ENCODE results near the gene SLC16A12. TPM values are rescaled to one million over a fixed set of nuclear protein-coding genes. Genes with fewer than 3 reads are reported as not detected.
"Not testable (repeated sequence)": the region's sequence is repeated elsewhere in the genome, so short reads cannot be mapped to it uniquely, and the experiment has no call there.

The SLC16A12 gene
- total and polyA plus RNA-seq, 2 of the 4 experiments (the other 2 are of a cell fraction) = 1.4 to 1.6 TPM

- H3K27ac ChIP-seq (ENCODE audit: insufficient read depth, low read length) = no peak overlapping the region
- ATAC-seq (ENCODE audit: low read depth) (no peak), DNase-seq (no peak)
- no CpG with 5 or more reads among the region's 2 CpGs for WGBS, 2 experiments (ENCODE audit: extremely low coverage in 2 of 2, insufficient read length in 1 of 2)
- ChIA-PET CTCF (interaction anchor here (1.4 kb wide), 1 partner anchor 7 kb away, joined by 5 read pairs; no protein-coding TSS in a partner anchor), POLR2A (ENCODE audit: unreplicated experiment) (no interaction called here)
- no peak overlapping the region for H4K91ac ChIP-seq (ENCODE audit: insufficient read depth, low read depth, low read length)
- TF ChIP-seq USF2 (IDR thresholded peaks at IDR 0.05; ENCODE audit: low read depth, low read length) (no peak), RAD21 (IDR thresholded peaks at IDR 0.05; ENCODE audit: low read length) (no peak), CEBPB (IDR thresholded peaks at IDR 0.05; ENCODE audit: low read depth, low read length) (no peak), MAFK (IDR thresholded peaks at IDR 0.05; ENCODE audit: low read depth, low read length) (no peak), SMC3 (IDR thresholded peaks at IDR 0.05; ENCODE audit: low read depth, low read length) (no peak), RCOR1 (IDR thresholded peaks at IDR 0.05; ENCODE audit: insufficient replicate concordance, low read length) (no peak), MAZ (IDR thresholded peaks at IDR 0.05; ENCODE audit: borderline replicate concordance, low read depth, low read length) (no peak), NFE2L2 (IDR thresholded peaks at IDR 0.05; ENCODE audit: low read depth, low read length) (no peak)
- no peak overlapping the region for H2BK15ac ChIP-seq (ENCODE audit: low read depth, low read length)
- no peaks in the 10 kb centered on the region for H3K79me1 ChIP-seq (ENCODE audit: low read depth in 1 of 2, low read length in 2 of 2)
- dilution Hi-C loops (cut with HindIII; ENCODE audit: low sequenced_read_pairs, unreplicated experiment) (no loop called here), in situ Hi-C loops (cut with MboI; ENCODE audit: low sequenced_read_pairs) (no loop called here), intact Hi-C loops (cut with micrococcal nuclease) (no loop called here)
- H3K23ac ChIP-seq (ENCODE audit: low read depth, low read length) = no peak overlapping the region
- H3K4me2 ChIP-seq (ENCODE audit: low read depth, low read length) = no peak overlapping the region
- no peaks in the 10 kb centered on the region for H3K36me3 ChIP-seq (ENCODE audit: control insufficient read depth, insufficient read depth, low read length)
- no peak overlapping the region for H3K4me3 ChIP-seq (ENCODE audit: insufficient read depth, low read depth, low read length)
- H3K9me3 ChIP-seq (ENCODE audit: control insufficient read depth, insufficient read depth, low read length) = no peaks in the 10 kb centered on the region
- no peak overlapping the region for H3K4ac ChIP-seq (ENCODE audit: low read depth, low read length)
- H2AK9ac ChIP-seq (replicated peaks; ENCODE audit: low read depth, low read length, poor library complexity) = no peak overlapping the region
- no peak overlapping the region for H2AK5ac ChIP-seq (ENCODE audit: low read depth, low read length)
- H3K4me1 ChIP-seq (ENCODE audit: control insufficient read depth, insufficient read depth, low read length) = no peaks in the 10 kb centered on the region
- no TSS peak for BruUV-seq (replicated peaks)
- no peak overlapping the region for H3K56ac ChIP-seq (ENCODE audit: extremely low read depth, insufficient read depth, low read length)
- H2BK5ac ChIP-seq (ENCODE audit: low read depth, low read length, poor library complexity, severe bottlenecking) = no peak overlapping the region
- H2BK120ac ChIP-seq (ENCODE audit: low read depth, low read length) = no peak overlapping the region
- no peak overlapping the region for H3K18ac ChIP-seq (ENCODE audit: low read depth, low read length)
- H4K8ac ChIP-seq (ENCODE audit: low read depth in 2 of 2, low read length in 2 of 2) = no peak overlapping the region
- H4K5ac ChIP-seq (ENCODE audit: low read depth, low read length) = no peak overlapping the region
- H2AFZ ChIP-seq (replicated peaks; ENCODE audit: low read length, poor library complexity) = no peak overlapping the region
- no peaks in the 10 kb centered on the region for H3K27me3 ChIP-seq (ENCODE audit: control insufficient read depth, insufficient read depth, low read length)
- peaks cover 2% of the 10 kb centered on the region; the same call in 1 of the 2 replicates for H3K9me1 ChIP-seq (ENCODE audit: insufficient read depth, low read length)
- no peak overlapping the region for H2BK20ac ChIP-seq (ENCODE audit: low read depth, low read length)
- H3K9ac ChIP-seq (ENCODE audit: low read depth, low read length) = no peak overlapping the region
- H3K14ac ChIP-seq (replicated peaks; ENCODE audit: low read depth, low read length) = no peak overlapping the region
- H4K20me1 ChIP-seq (ENCODE audit: insufficient read depth, low read length) = no peaks in the 10 kb centered on the region
Measured at GRCh38 chr10:89547853-89548513, 12.6 kb upstream of the SLC16A12 start.

GRCh38 chr10:89546651-89547050 is 11.3 kb upstream of the SLC16A12 start:
- H2BK5ac ChIP-seq (ENCODE audit: low read depth, low read length, poor library complexity, severe bottlenecking); H2AFZ ChIP-seq (replicated peaks; ENCODE audit: low read length, poor library complexity); H3K79me1 ChIP-seq (ENCODE audit: low read depth in 1 of 2, low read length in 2 of 2); dilution Hi-C loops (cut with HindIII; ENCODE audit: low sequenced_read_pairs, unreplicated experiment); H3K18ac ChIP-seq (ENCODE audit: low read depth, low read length); H4K8ac ChIP-seq (ENCODE audit: low read depth in 2 of 2, low read length in 2 of 2); H4K5ac ChIP-seq (ENCODE audit: low read depth, low read length); H3K4ac ChIP-seq (ENCODE audit: low read depth, low read length); intact Hi-C loops (cut with micrococcal nuclease); H2AK5ac ChIP-seq (ENCODE audit: low read depth, low read length); in situ Hi-C loops (cut with MboI; ENCODE audit: low sequenced_read_pairs); H3K36me3 ChIP-seq (ENCODE audit: control insufficient read depth, insufficient read depth, low read length); H3K9me3 ChIP-seq (ENCODE audit: control insufficient read depth, insufficient read depth, low read length); H4K20me1 ChIP-seq (ENCODE audit: insufficient read depth, low read length); H3K14ac ChIP-seq (replicated peaks; ENCODE audit: low read depth, low read length); H2BK20ac ChIP-seq (ENCODE audit: low read depth, low read length); H3K27ac ChIP-seq (ENCODE audit: insufficient read depth, low read length); H2BK120ac ChIP-seq (ENCODE audit: low read depth, low read length); H2BK15ac ChIP-seq (ENCODE audit: low read depth, low read length); H3K23ac ChIP-seq (ENCODE audit: low read depth, low read length); H3K4me2 ChIP-seq (ENCODE audit: low read depth, low read length); H3K4me3 ChIP-seq (ENCODE audit: insufficient read depth, low read depth, low read length); H4K91ac ChIP-seq (ENCODE audit: insufficient read depth, low read depth, low read length); H3K9me1 ChIP-seq (ENCODE audit: insufficient read depth, low read length); H3K9ac ChIP-seq (ENCODE audit: low read depth, low read length); H3K27me3 ChIP-seq (ENCODE audit: control insufficient read depth, insufficient read depth, low read length); CTCF ChIA-PET; POLR2A ChIA-PET (ENCODE audit: unreplicated experiment); ATAC-seq (ENCODE audit: low read depth); H3K56ac ChIP-seq (ENCODE audit: extremely low read depth, insufficient read depth, low read length); BruUV-seq (replicated peaks); DNase-seq; H2AK9ac ChIP-seq (replicated peaks; ENCODE audit: low read depth, low read length, poor library complexity); H3K4me1 ChIP-seq (ENCODE audit: control insufficient read depth, insufficient read depth, low read length): not testable (repeated sequence)
- WGBS, 2 experiments (ENCODE audit: extremely low coverage in 2 of 2, insufficient read length in 1 of 2) = no CpG with 5 or more reads among the region's 1 CpG

All from IMR-90 (cell line).